Gastrocnemius medialis (tissue), 4 donors: Measurements from ENCODE around the gene ZNF578. TPM values are rescaled to one million over a fixed set of nuclear protein-coding genes. Genes with fewer than 3 reads are reported as not detected.
"Not testable (repeated sequence)": the region's sequence is repeated elsewhere in the genome, so short reads cannot be mapped to it uniquely, and the experiment has no call there.

Experiments
- ATAC-seq, 2 donors: fragments of 150-250 bp; one replicate each; pipeline ENCODE4 v1.9.1; 2016
- DNase-seq, 2 donors: peaks; one replicate each; pipeline ENCODE4 v3.0.0-alpha.2; 2019
- H3K27ac ChIP-seq, 4 donors: fragments of 200-600 bp; sonication (generic); 1 replicate in 1 of 4; 2 replicates in 3 of 4; pipeline ENCODE4 v1.5.1; 2016 to 2018; ENCODE audit warnings: mild to moderate bottlenecking in 2 of 4, moderate library complexity in 1 of 4
- H3K27me3 ChIP-seq, 3 donors: fragments of 200-600 bp; sonication (generic) in 2 of 3; 1 replicate in 1 of 3; 2 replicates in 2 of 3; pipeline versions ENCODE4 v1.5.1 to v1.6.0; 2016 to 2019; ENCODE audit warnings: mild to moderate bottlenecking in 1 of 3, moderate library complexity in 1 of 3
- H3K36me3 ChIP-seq, 2 donors: fragments of 200-600 bp; sonication (generic) in 1 of 2; one replicate each; pipeline ENCODE4 v1.5.1; 2017 to 2018
- H3K4me1 ChIP-seq, 2 donors: fragments of 200-600 bp; sonication (generic) in 1 of 2; one replicate each; pipeline ENCODE4 v1.5.1; 2016 to 2017; ENCODE audit warnings: mild to moderate bottlenecking in 2 of 2
- H3K4me3 ChIP-seq, 4 donors: fragments of 200-600 bp; sonication (generic) in 3 of 4; 1 replicate in 1 of 4; 2 replicates in 3 of 4; pipeline ENCODE4 v1.5.1; 2016 to 2019; ENCODE audit warnings: mild to moderate bottlenecking in 2 of 4
- H3K9me3 ChIP-seq, 3 donors: fragments of 200-600 bp; sonication (generic) in 2 of 3; 1 replicate in 1 of 3; 2 replicates in 2 of 3; pipeline ENCODE4 v1.5.1; 2016 to 2019
- CTCF ChIP-seq, 5 experiments: fragments of 450-650 bp in 3 of 5; fragments of 200-600 bp in 2 of 5; sonication (generic) in 2 of 5; IDR thresholded peaks in 4 of 5; conservative IDR thresholded peaks in 1 of 5; 1 replicate in 4 of 5; 2 replicates in 1 of 5; pipeline ENCODE4 v1.5.1; 2016 to 2019; ENCODE audit warnings: antibody characterized with exemption in 5 of 5, mild to moderate bottlenecking in 3 of 5, moderate library complexity in 3 of 5
- POLR2A ChIP-seq, 2 donors: fragments of 450-650 bp; IDR thresholded peaks; one replicate each; pipeline ENCODE4 v1.6.1; 2017; ENCODE audit warnings: antibody characterized with exemption in 2 of 2, mild to moderate bottlenecking in 2 of 2, moderate library complexity in 2 of 2
- in situ Hi-C, 4 donors: fragments of 200-750 bp; cut with MboI; loops; one replicate each; pipeline versions ENCODE4 v1.15.0 to v1.8.0; 2017; ENCODE audit warnings: low sequenced_read_pairs in 4 of 4
- intact Hi-C: fragments of 100-400 bp; cut with DNase I; formaldehyde crosslinking; loops from one replicate; pipeline ENCODE4 v1.15.1; 2023; ENCODE audit warnings: low total_unique reads
- total RNA-seq, 4 donors: library from RNA; depleted of rRNA; stranded (reverse); fragments of >200 nt; gene quantifications; one replicate each; pipeline versions ENCODE4 v1.1.0 to v1.2.3, GENCODE V29; 2016

The ZNF578 gene
- total RNA-seq, 4 donors from 2014 or later: 0.20 to 0.63 (median 0.33) TPM; not detected in 1

- in situ Hi-C loops (no loop called here), intact Hi-C loops (loop anchor here (10.0 kb wide), 1 partner anchor 572 kb away; the partner anchor contains the start of gene ZNF160)
- ATAC-seq (no peak), DNase-seq (no peak)
- Histone ChIP-seq H3K36me3 (no peaks in the 10 kb centered on the region), H3K4me1 (peaks cover 33 to 36% of the 10 kb centered on the region in 2 donors), H3K27ac (no peak overlapping the region), H3K9me3 (no peaks in the 10 kb centered on the region), H3K4me3 (no peak overlapping the region), H3K27me3 (no peaks in the 10 kb centered on the region)
- TF ChIP-seq POLR2A (IDR thresholded peaks at IDR 0.05) (no peak), CTCF (IDR thresholded peaks at IDR 0.05 in 4 of 5, conservative IDR thresholded peaks at IDR 0.05 in 1 of 5) (no peak)
Measured at GRCh38 chr19:52532480-52532879, 79.1 kb downstream of the ZNF578 start.

- in situ Hi-C loops: no loop called here
- TF ChIP-seq POLR2A (IDR thresholded peaks at IDR 0.05) (no peak), CTCF (IDR thresholded peaks at IDR 0.05 in 4 of 5, conservative IDR thresholded peaks at IDR 0.05 in 1 of 5) (no peak)
- H3K36me3 ChIP-seq: no peaks in the 10 kb centered on the region
- H3K9me3 ChIP-seq: no peaks in the 10 kb centered on the region
- no peaks in the 10 kb centered on the region for H3K27me3 ChIP-seq
- peak overlapping the region; percentile 80 to 88 (median 84) for H3K27ac ChIP-seq
- ATAC-seq (peak; percentile 89 to 90), DNase-seq (peak; percentile 63 to 85)
- no peak overlapping the region for H3K4me3 ChIP-seq
- intact Hi-C loops: loop anchor here (2.0 to 10.0 kb wide), 2 partner anchors 37 to 571 kb away; partner anchors contain the start of genes ZNF160 and ZNF701
- peaks cover 25 to 27% of the 10 kb centered on the region in 2 donors for H3K4me1 ChIP-seq
Measured at GRCh38 chr19:52533901-52534300, 80.5 kb downstream of the ZNF578 start.

- H3K27ac ChIP-seq: peak overlapping the region; percentile 69 to 88 (median 82)
- peak overlapping the region; percentile 59 to 74 (median 70) for H3K4me3 ChIP-seq
- H3K27me3 ChIP-seq, H3K36me3 ChIP-seq, DNase-seq, ATAC-seq, in situ Hi-C loops, H3K9me3 ChIP-seq: not testable (repeated sequence)
- H3K4me1 ChIP-seq: peaks cover 25% of the 10 kb centered on the region in 2 donors
- intact Hi-C loops: loop anchor here (2.0 to 10.0 kb wide), 2 partner anchors 35 to 569 kb away; partner anchors contain the start of genes ZNF160 and ZNF701
Measured at GRCh38 chr19:52535385-52535770, 82.0 kb downstream of the ZNF578 start.

GRCh38 chr19:52535771-52536447 is 82.6 kb downstream of the ZNF578 start:
- in situ Hi-C loops (no loop called here), intact Hi-C loops (loop anchor here (1.0 to 10.0 kb wide), 4 partner anchors 9 to 569 kb away; partner anchors contain the start of genes ZNF160, ZNF701 and ZNF808)
- Histone ChIP-seq H3K27ac (peak overlapping the region; percentile 69 to 88 (median 82)), H3K4me1 (peaks cover 25% of the 10 kb centered on the region in 2 donors), H3K9me3 (no peaks in the 10 kb centered on the region), H3K27me3 (no peaks in the 10 kb centered on the region), H3K36me3 (no peaks in the 10 kb centered on the region), H3K4me3 (peak overlapping the region; percentile 59 to 74 (median 70))
- TF ChIP-seq CTCF (IDR thresholded peaks at IDR 0.05 in 4 of 5, conservative IDR thresholded peaks at IDR 0.05 in 1 of 5) (peak in 2 of 5 experiments; percentile 39 to 47), POLR2A (IDR thresholded peaks at IDR 0.05) (peak; percentile 32 to 44)
- DNase-seq (peak; percentile 68 to 79), ATAC-seq (peak; percentile 69 to 80)

- peak in 1 of 2 donors; percentile 10 for ATAC-seq
- intact Hi-C loops (loop anchor here (1.0 to 10.0 kb wide), 3 partner anchors 9 to 568 kb away; partner anchors contain the start of genes ZNF160 and ZNF808), in situ Hi-C loops (no loop called here)
- Histone ChIP-seq H3K36me3 (no peaks in the 10 kb centered on the region), H3K4me3 (peak overlapping the region; percentile 59 to 74 (median 70)), H3K4me1 (peaks cover 25% of the 10 kb centered on the region in 2 donors), H3K27ac (peak overlapping the region; percentile 69 to 88 (median 82)), H3K9me3 (no peaks in the 10 kb centered on the region), H3K27me3 (no peaks in the 10 kb centered on the region)
- TF ChIP-seq POLR2A (IDR thresholded peaks at IDR 0.05): no peak
- TF ChIP-seq CTCF (IDR thresholded peaks at IDR 0.05 in 4 of 5, conservative IDR thresholded peaks at IDR 0.05 in 1 of 5): no peak
- no peak for DNase-seq
Measured at GRCh38 chr19:52536448-52536800, 83.1 kb downstream of the ZNF578 start.

- ATAC-seq, in situ Hi-C loops, H3K4me3 ChIP-seq, DNase-seq, H3K27me3 ChIP-seq, H3K27ac ChIP-seq, H3K9me3 ChIP-seq: not testable (repeated sequence)
- Histone ChIP-seq H3K36me3 (peaks cover 0 to 12% of the 10 kb centered on the region in 2 donors), H3K4me1 (peaks cover 15 to 17% of the 10 kb centered on the region in 2 donors)
- intact Hi-C loops: loop anchor here (10.0 kb wide), 1 partner anchor 566 kb away; the partner anchor contains the start of gene ZNF160
Measured at GRCh38 chr19:52538815-52539214, 85.5 kb downstream of the ZNF578 start.

GRCh38 chr19:52541176-52541575 is 87.8 kb downstream of the ZNF578 start:
- H3K4me1 ChIP-seq, H3K27ac ChIP-seq, DNase-seq, H3K9me3 ChIP-seq, ATAC-seq, intact Hi-C loops, H3K4me3 ChIP-seq, H3K27me3 ChIP-seq, in situ Hi-C loops: not testable (repeated sequence)
- H3K36me3 ChIP-seq: peaks cover 5 to 32% of the 10 kb centered on the region in 2 donors
